HT-29 (cell line): ENCODE data around the gene RNF41. TPM values are rescaled to one million over a fixed set of nuclear protein-coding genes. Genes with fewer than 3 reads are reported as not detected.

Source experiments
- DNase-seq: peaks from one replicate; pipeline ENCODE4 v3.0.0-alpha.2; 2015; ENCODE audit warnings: low spot score
- total RNA-seq: library from RNA; depleted of rRNA; stranded (reverse); fragments of >200 nt; shearing (Covaris generic); gene quantifications from 2 replicates; pipeline ENCODE4 v1.2.3, GENCODE V29; 2014

RNF41 gene
- total RNA-seq, 1 experiment from 2014 or later: 94.3 TPM

- DNase-seq: no peak
Observed at GRCh38 chr12:56244494-56244893, 22.8 kb upstream of the RNF41 start.

- DNase-seq: no peak
Observed at GRCh38 chr12:56243731-56244181, 22.0 kb upstream of the RNF41 start.

DNA sequence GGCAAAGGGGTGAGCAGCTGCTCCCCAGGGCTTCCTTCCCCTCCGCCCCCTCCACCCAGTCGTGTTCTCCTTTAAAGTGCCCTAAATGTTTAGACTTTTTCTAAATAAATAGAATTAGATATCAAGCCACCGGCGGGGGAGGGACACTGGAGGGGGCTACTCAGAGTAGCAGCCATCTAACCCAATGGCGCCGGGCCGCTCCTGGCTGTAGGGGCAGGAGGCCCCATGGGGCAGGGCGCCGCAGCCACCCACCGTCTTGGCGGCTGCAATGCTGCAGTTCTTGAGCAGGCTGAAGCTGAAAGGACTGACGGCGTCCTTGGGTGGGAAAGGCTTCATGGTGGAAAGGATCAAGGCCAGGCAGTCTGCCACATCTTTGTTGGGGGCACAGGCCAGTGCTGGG, 21.3 kb upstream of the RNF41 start:
- no peak for DNase-seq

- no peak for DNase-seq
Observed at GRCh38 chr12:56241424-56242303, 19.9 kb upstream of the RNF41 start.

- DNase-seq: no peak
Observed at GRCh38 chr12:56237552-56237951, 15.8 kb upstream of the RNF41 start.

DNA sequence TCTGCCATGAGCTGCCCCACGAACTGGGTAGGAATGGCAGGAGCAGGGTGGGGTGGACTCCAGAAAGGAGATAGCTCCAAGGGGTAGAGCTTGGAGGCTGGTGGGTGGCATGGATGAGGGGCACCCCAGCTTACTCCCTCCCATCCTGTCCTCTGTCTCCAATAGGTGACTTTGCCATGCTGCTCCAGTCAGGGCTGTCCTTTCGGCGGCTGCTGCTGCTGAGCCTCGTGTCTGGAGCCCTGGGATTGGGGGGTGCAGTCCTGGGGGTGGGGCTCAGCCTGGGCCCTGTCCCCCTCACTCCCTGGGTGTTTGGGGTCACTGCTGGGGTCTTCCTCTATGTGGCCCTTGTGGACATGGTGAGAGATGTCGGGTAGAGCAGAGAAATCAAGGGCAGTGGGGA, 15.3 kb upstream of the RNF41 start:
- no peak for DNase-seq

DNA sequence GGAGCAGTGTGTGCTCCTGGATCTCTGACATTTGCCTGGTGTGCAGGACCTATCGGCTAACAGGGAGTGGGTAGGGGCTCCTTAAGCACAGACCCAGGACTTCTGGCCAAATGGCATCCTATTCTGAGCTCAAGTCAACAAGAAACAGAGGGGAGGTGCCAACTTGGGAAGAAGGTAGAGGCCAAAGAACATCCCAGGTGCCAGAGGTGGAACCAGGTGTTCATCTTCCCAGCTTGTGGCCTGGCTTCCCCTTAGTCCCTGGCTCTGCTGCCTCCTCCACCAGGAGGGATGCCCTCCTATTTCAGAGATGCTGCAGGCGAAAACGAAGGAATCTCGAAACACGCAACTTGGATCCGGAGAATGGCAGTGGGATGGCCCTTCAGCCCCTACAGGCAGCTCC, 14.4 kb upstream of the RNF41 start:
- DNase-seq: no peak

- DNase-seq: no peak
Observed at GRCh38 chr12:56234746-56235436, 13.2 kb upstream of the RNF41 start.

DNA sequence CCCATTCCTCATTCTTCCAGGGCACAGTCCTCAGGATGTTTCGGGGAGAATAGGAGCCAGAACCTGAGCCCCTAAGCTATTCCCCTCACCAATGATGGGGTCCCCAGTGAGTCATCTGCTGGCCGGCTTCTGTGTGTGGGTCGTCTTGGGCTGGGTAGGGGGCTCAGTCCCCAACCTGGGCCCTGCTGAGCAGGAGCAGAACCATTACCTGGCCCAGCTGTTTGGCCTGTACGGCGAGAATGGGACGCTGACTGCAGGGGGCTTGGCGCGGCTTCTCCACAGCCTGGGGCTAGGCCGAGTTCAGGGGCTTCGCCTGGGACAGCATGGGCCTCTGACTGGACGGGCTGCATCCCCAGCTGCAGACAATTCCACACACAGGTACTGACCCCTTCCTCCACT, 9.5 kb upstream of the RNF41 start:
- DNase-seq: no peak

DNA sequence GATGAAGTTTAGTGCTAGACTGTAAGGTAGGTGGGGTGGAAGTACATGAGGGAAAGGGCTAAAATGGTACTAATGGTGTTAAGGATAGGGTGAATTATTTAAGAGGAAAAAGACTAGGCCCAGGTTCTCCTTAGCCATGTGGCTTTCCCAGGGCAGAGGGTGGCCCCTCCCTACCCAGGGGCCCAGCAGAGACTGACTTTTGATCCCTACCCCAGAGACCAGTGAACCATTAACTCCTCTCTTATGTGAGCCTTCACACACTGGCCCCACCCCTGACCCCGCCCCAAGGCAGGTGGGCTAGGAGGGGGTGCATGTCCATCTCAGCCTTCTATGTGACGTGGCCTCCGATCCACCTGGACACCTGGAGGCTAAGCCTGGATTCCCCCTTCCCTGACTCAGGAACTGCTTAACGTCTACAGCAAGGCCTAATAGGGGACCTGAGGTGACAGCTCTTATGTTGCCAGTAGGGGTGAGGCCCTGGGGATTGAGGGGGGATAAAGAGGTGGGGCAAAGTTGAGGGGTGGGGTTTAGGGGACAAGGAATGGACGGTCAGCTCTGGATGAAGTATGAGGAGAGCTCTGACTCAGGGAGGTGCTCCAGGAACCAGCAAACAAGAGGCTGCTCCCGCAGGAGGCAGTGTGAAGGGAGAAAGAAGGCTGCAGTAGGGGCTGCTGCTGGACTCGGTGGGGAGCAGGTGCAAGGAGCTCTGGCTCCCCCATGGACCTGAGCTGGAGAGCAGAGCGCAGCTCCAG, 8.9 kb upstream of the RNF41 start:
- peak; percentile 58 for DNase-seq

GRCh38 chr12:56229916-56230431, 8.3 kb upstream of the RNF41 start, which contains the start of gene SLC39A5:
TSS of gene SLC39A5 (plus strand) at chr12:56230051. CDS start at chr12:56231275, 1,224 bp downstream.
- no peak for DNase-seq

- DNase-seq: no peak
Observed at GRCh38 chr12:56229082-56229481, 7.4 kb upstream of the RNF41 start.

- no peak for DNase-seq
Observed at GRCh38 chr12:56224954-56225353, 3.2 kb upstream of the RNF41 start.

DNA sequence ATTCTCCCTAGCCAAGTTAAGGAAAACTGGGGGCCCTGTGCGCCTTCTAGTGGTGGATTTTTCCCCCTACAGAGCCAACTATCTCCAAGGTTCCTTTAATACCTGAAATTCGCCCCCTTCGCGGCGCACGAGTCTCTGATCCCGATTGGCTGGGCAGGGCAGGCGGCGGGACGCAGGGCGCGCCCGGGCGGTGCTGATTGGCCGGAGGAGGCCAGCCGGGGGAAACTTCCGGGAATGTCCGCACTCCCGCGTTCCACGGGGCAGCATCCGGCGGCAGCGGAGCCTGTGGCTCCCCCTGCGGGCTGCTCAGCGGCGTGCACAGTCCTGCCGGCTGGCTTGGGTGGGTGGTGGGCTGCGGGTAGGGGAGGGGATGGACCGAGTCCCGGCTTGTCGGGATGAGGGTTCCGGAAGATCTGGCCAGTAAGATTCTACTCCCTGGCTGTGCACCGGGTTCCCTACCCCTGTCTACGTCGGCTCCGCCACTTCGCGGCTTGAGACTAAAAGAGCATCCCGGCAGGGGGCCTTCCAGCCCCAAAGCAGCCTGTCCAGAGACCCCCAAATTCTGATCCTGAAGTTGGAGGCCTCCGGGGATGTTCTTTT, 2.5 kb upstream of the RNF41 start, which contains the start of gene NABP2:
TSS of gene NABP2 (plus strand) at position 241 of the 600 bp plus-strand sequence. CDS start 515 bp downstream, outside the sequence.
- DNase-seq: peak; percentile 99

- peak; percentile 40 for DNase-seq
Observed at GRCh38 chr12:56223571-56224101, 1.9 kb upstream of the RNF41 start.

DNA sequence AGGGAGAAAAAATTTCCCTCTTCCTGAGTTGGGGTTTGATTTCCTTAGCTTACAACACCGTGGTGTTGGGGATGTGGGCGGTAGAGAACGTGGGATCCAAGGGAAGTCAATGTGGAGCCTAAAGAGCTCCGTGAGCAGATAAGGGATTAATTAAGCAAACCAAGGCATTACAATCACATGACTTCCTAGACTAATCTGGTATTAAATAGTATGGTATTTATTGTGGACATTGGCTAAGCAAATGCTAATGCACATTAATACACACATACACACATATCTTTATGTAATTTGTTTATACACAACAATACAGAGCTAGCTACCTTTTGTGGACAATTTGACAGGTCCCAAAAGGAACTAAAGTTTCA, 791 bp upstream of the RNF41 start:
- DNase-seq: peak; percentile 58

DNA sequence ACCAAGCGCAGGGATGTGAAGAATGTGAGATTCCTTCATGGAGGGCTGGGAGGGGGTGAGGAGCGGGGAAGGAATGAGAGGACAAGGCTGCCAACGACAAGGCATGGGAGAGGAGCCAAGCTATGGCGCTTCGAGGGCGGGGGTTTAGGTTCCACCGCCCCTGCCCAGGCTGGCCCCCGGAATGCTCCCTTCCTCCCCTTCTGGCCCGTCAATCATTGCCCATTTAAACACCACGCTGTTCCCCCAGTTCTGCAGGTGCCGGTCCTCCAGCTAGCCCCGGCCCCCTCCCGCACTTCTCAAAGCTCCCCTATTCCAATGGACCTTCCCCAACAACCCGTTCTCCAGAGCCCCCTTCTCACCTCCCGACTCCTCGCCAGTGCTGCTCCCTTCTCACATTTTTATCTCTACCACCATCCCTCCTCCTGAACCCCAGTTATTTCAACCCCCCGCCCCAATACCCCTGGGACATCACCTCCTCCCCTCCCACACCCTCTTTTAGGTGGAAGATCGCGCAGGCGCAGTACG, 428 bp downstream of the RNF41 start:
- no peak for DNase-seq

DNA sequence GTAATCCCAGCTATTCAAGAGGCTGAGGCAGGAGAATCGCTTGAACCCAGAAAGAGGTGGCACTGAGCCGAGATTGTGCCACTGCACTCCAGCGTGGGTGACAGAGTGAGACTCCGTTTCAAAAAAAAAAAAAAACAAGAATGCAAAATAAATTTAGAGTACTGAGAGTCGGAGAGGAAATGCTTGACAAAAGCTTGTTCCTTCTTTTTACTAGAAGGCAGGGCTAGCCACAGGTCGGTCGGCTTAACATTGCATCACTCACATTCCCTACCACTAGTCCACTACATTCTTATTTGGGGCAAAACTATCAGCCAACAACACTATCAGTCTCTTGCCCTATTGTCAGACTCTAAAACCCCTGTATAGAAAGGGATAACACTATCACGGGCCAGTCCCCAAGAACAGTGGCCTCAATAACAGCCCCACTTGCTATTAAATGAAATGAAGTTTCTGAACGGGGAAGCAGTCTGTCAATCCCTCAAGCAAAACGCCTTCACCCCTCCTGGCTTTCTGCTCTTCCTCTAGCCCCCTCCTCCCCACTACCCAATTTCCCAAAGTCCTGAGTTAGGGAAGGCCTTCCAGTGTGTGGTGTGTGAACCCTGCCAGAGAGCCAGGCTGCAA, 1.0 kb downstream of the RNF41 start:
- DNase-seq: peak; percentile 55

- DNase-seq: no peak
Observed at GRCh38 chr12:56219840-56220239, 1.9 kb downstream of the RNF41 start.

GRCh38 chr12:56216461-56216860, 5.3 kb downstream of the RNF41 start:
- no peak for DNase-seq
